IMR-90 (cell line): ENCODE measurements around the gene OR52E8. TPM values are rescaled to one million over a fixed set of nuclear protein-coding genes. Genes with fewer than 3 reads are reported as not detected.

Experiments used
- ATAC-seq: fragments of 200-7000 bp; cut with Tn5 transposase; 2 replicates; pipeline ENCODE4 v1.9.1; 2020; ENCODE audit warnings: low read depth, mild to moderate bottlenecking, moderate library complexity
- BruUV-seq: library from RNA; stranded (reverse); fragments of 400-500 nt; replicated peaks from 2 replicates; lab custom pipeline; 2021; lab: Mats Ljungman, UMichigan
- CTCF ChIA-PET: fragments of 300-600 bp; formaldehyde crosslinking; extraction: SDS; loops from one replicate; lab custom pipeline; 2021; ENCODE audit warnings: antibody characterized with exemption; lab: Yijun Ruan, JAX
- POLR2A ChIA-PET: fragments of 300-600 bp; sonication (Branson Sonifier 250); formaldehyde crosslinking; loops from one replicate; lab custom pipeline; 2022; ENCODE audit warnings: antibody characterized with exemption; ENCODE audit not compliant: unreplicated experiment; lab: Charles Lee
- DNase-seq: peaks from one replicate; pipeline ENCODE4 v3.0.0; 2013
- H2AFZ ChIP-seq: replicated peaks from 2 replicates; pipeline ENCODE3; 2013; ENCODE audit warnings: low read length, mild to moderate bottlenecking; ENCODE audit not compliant: poor library complexity
- H2AK5ac ChIP-seq: 2 replicates; pipeline ENCODE4 v1.6.1; 2013; ENCODE audit warnings: low read depth, low read length, inconsistent platforms
- H2AK9ac ChIP-seq: replicated peaks from 2 replicates; pipeline ENCODE3; 2013; ENCODE audit warnings: mild to moderate bottlenecking, low read depth, low read length, moderate library complexity; ENCODE audit not compliant: poor library complexity
- H2BK120ac ChIP-seq: 2 replicates; pipeline ENCODE4 v1.6.1; 2013; ENCODE audit warnings: low read depth, low read length, inconsistent platforms
- H2BK15ac ChIP-seq: 3 replicates; pipeline ENCODE4 v1.6.1; 2013; ENCODE audit warnings: low read depth, low read length, inconsistent platforms
- H2BK20ac ChIP-seq: 2 replicates; pipeline ENCODE4 v1.6.1; 2013; ENCODE audit warnings: low read depth, mild to moderate bottlenecking, inconsistent platforms, low read length, moderate library complexity
- H2BK5ac ChIP-seq: 2 replicates; pipeline ENCODE4 v1.6.1; 2013; ENCODE audit warnings: mild to moderate bottlenecking, low read depth, low read length, inconsistent platforms; ENCODE audit not compliant: poor library complexity, severe bottlenecking
- H3K14ac ChIP-seq: replicated peaks from 2 replicates; pipeline ENCODE4 v1.6.1; 2013; ENCODE audit warnings: low read depth, low read length, inconsistent platforms
- H3K18ac ChIP-seq: 2 replicates; pipeline ENCODE4 v1.6.1; 2013; ENCODE audit warnings: low read depth, low read length, control low read depth
- H3K23ac ChIP-seq: 2 replicates; pipeline ENCODE4 v1.6.1; 2013; ENCODE audit warnings: low read depth, low read length, inconsistent platforms
- H3K27ac ChIP-seq: 2 replicates; pipeline ENCODE4 v1.5.1; 2013; ENCODE audit warnings: mild to moderate bottlenecking, control low read depth, low read length; ENCODE audit not compliant: insufficient read depth
- H3K27me3 ChIP-seq: 2 replicates; pipeline ENCODE4 v1.6.1; 2013; ENCODE audit warnings: low read length; ENCODE audit not compliant: control insufficient read depth, insufficient read depth
- H3K36me3 ChIP-seq: 2 replicates; pipeline ENCODE4 v1.6.1; 2013; ENCODE audit warnings: low read length, mixed read lengths; ENCODE audit not compliant: control insufficient read depth, insufficient read depth
- H3K4ac ChIP-seq: 2 replicates; pipeline ENCODE4 v1.6.1; 2013; ENCODE audit warnings: low read depth, low read length, inconsistent platforms
- H3K4me1 ChIP-seq: 2 replicates; pipeline ENCODE4 v1.6.1; 2013; ENCODE audit warnings: low read length, mixed read lengths; ENCODE audit not compliant: control insufficient read depth, insufficient read depth
- H3K4me2 ChIP-seq: 2 replicates; pipeline ENCODE4 v1.6.1; 2013; ENCODE audit warnings: low read depth, mild to moderate bottlenecking, control low read depth, low read length, moderate library complexity
- H3K4me3 ChIP-seq: 2 replicates; pipeline ENCODE4 v1.5.1; 2013; ENCODE audit warnings: low read depth, mild to moderate bottlenecking, control low read depth, low read length, moderate library complexity; ENCODE audit not compliant: insufficient read depth
- H3K56ac ChIP-seq: 2 replicates; pipeline ENCODE4 v1.6.1; 2013; ENCODE audit warnings: low read length, inconsistent platforms; ENCODE audit not compliant: insufficient read depth; ENCODE audit errors: extremely low read depth
- H3K79me1 ChIP-seq, 2 experiments: 2 replicates each; pipeline ENCODE4 v1.6.1; 2013; ENCODE audit warnings: low read length in 2 of 2, inconsistent platforms in 1 of 2, low read depth in 1 of 2
- H3K9ac ChIP-seq: 2 replicates; pipeline ENCODE4 v1.6.1; 2013; ENCODE audit warnings: low read depth, low read length, control low read depth
- H3K9me1 ChIP-seq: 2 replicates; pipeline ENCODE4 v1.6.1; 2013; ENCODE audit warnings: low read length, inconsistent platforms; ENCODE audit not compliant: insufficient read depth
- H3K9me3 ChIP-seq: 2 replicates; pipeline ENCODE4 v1.6.1; 2013; ENCODE audit warnings: low read length; ENCODE audit not compliant: control insufficient read depth, insufficient read depth
- H4K20me1 ChIP-seq: 2 replicates; pipeline ENCODE4 v1.6.1; 2013; ENCODE audit warnings: low read length, inconsistent platforms; ENCODE audit not compliant: insufficient read depth
- H4K5ac ChIP-seq: 2 replicates; pipeline ENCODE4 v1.6.1; 2013; ENCODE audit warnings: mild to moderate bottlenecking, low read depth, low read length, control low read depth
- H4K8ac ChIP-seq, 2 experiments: 2 replicates each; pipeline ENCODE4 v1.6.1; 2013; ENCODE audit warnings: low read depth in 2 of 2, low read length in 2 of 2, control low read depth in 1 of 2, inconsistent platforms in 1 of 2
- H4K91ac ChIP-seq: 2 replicates; pipeline ENCODE4 v1.6.1; 2013; ENCODE audit warnings: low read depth, low read length, inconsistent platforms; ENCODE audit not compliant: insufficient read depth
- ELK1 ChIP-seq: fragments of 150-350 bp; IDR thresholded peaks from 2 replicates; pipeline ENCODE4 v1.6.1; 2016; ENCODE audit warnings: low read depth, mild to moderate bottlenecking, low read length, moderate library complexity, borderline replicate concordance
- USF2 ChIP-seq: fragments of 150-350 bp; IDR thresholded peaks from 2 replicates; pipeline ENCODE4 v1.6.1; 2017; ENCODE audit warnings: mild to moderate bottlenecking, antibody characterized with exemption, low read length, low read depth
- WGBS, 2 experiments: methylation state at CpG; one replicate each; pipeline versions ENCODE4 v1.1.5 to v1.1.7; 2013; ENCODE audit warnings: missing lambda C conversion rate in 2 of 2; ENCODE audit not compliant: insufficient read length in 1 of 2; ENCODE audit errors: extremely low coverage in 2 of 2; 5-methylcytosine and 5-hydroxymethylcytosine counted together
- dilution Hi-C: fragments of 300-500 bp; cut with HindIII; formaldehyde crosslinking; loops from one replicate; pipeline ENCODE4 v1.14.3; 2018; ENCODE audit warnings: low sequenced_read_pairs; ENCODE audit not compliant: unreplicated experiment
- in situ Hi-C: fragments of 300-500 bp; cut with MboI; formaldehyde crosslinking; loops from 3 replicates; pipeline ENCODE4 v1.14.3; 2019; ENCODE audit warnings: low sequenced_read_pairs, inconsistent platforms, mixed read lengths
- intact Hi-C: fragments of 100-400 bp; cut with micrococcal nuclease; formaldehyde crosslinking; loops from 2 replicates; pipeline ENCODE4 v1.10.0; 2022
- polyA plus RNA-seq, 3 experiments: library from polyadenylated mRNA; depleted of rRNA; stranded (reverse); fragments of >200 nt; gene quantifications; 2 replicates each; pipeline ENCODE4 v1.2.3, GENCODE V29; 2012; ENCODE audit warnings: low replicate concordance in 1 of 3
- total RNA-seq: library from RNA; depleted of rRNA; stranded (reverse); fragments of >200 nt; gene quantifications from 2 replicates; pipeline ENCODE4 v1.2.3, GENCODE V29; 2012

Gene OR52E8
- total and polyA plus RNA-seq, 2 of the 4 experiments (the other 2 are of a cell fraction), result not detected

GRCh38 chr11:5880329-5880728 lies 22.8 kb upstream of the OR52E8 start, which contains the start of gene OR52E4:
OR52E4 (plus strand) TSS chr11:5880629; CDS start chr11:5884293, 3,664 bp downstream.
- no peaks in the 10 kb centered on the region for H3K9me1 ChIP-seq
- no peak within 1 kb of the TSS for H2BK120ac ChIP-seq
- no peak within 1 kb of the TSS for H4K8ac ChIP-seq
- no peaks in the 10 kb centered on the region for H4K20me1 ChIP-seq
- TF ChIP-seq ELK1 (no peak), USF2 (no peak)
- no peak within 1 kb of the TSS for H4K91ac ChIP-seq
- no peak within 1 kb of the TSS for H3K23ac ChIP-seq
- no peak within 1 kb of the TSS for H2BK15ac ChIP-seq
- no peak within 1 kb of the TSS for H3K4me3 ChIP-seq
- no peak for ATAC-seq
- POLR2A ChIA-PET, result no interaction called here
- H2AK5ac ChIP-seq, result no peak within 1 kb of the TSS
- DNase-seq, result no peak
- intact Hi-C loops, result no loop called here
- no peak within 1 kb of the TSS for H4K5ac ChIP-seq
- BruUV-seq, result no TSS peak
- no peak within 1 kb of the TSS for H2AK9ac ChIP-seq
- H2AFZ ChIP-seq, result no peak within 1 kb of the TSS
- no CpG with 5 or more reads among the region's 4 CpGs for WGBS, 2 experiments
- H3K79me1 ChIP-seq, result no peaks in the 10 kb centered on the region
- in situ Hi-C loops, result no loop called here
- dilution Hi-C loops, result no loop called here
- H3K9ac ChIP-seq, result no peak within 1 kb of the TSS
- no peaks in the 10 kb centered on the region for H3K27me3 ChIP-seq
- H3K4me2 ChIP-seq, result no peak within 1 kb of the TSS
- H3K27ac ChIP-seq, result no peak within 1 kb of the TSS
- H3K4ac ChIP-seq, result no peak within 1 kb of the TSS
- H2BK20ac ChIP-seq, result no peak within 1 kb of the TSS
- H3K36me3 ChIP-seq, result no peaks in the 10 kb centered on the region
- H3K9me3 ChIP-seq, result no peaks in the 10 kb centered on the region
- H3K56ac ChIP-seq, result no peak within 1 kb of the TSS
- H3K14ac ChIP-seq, result no peak within 1 kb of the TSS
- CTCF ChIA-PET, result no interaction called here
- no peaks in the 10 kb centered on the region for H3K4me1 ChIP-seq
- H3K18ac ChIP-seq, result no peak within 1 kb of the TSS
- no peak within 1 kb of the TSS for H2BK5ac ChIP-seq
